Measurements from ENCODE around the gene CHST11.

DNA sequence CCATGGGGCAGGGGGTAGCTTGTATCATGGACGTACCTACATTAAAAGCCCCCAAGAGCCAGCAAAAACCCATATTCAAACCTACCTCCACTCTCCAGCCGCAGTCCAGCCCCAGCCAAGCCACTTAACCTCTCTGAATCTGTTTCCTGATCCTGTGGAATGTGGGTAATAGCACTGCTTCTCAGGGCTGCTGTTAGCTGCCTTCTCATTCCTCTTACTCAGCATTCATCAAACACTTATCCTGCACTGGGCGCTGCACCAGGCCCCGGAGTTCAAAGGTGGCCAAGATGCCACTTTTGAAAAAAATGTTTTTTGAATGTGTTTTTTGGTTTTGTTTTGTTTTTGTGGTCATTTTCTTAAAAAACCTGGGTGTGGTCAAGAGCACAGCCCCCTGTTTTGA is 237.4 kb downstream of the CHST11 start:
- TF ChIP-seq POLR2A (IDR thresholded peaks at IDR 0.05; ENCODE audit: low read length) (no peak), GATA1 (IDR thresholded peaks at IDR 0.05; ENCODE audit: low read depth, low read length) (no peak)
